ENCODE measurements around the gene CLK4.

The CLK4 gene

DNA sequence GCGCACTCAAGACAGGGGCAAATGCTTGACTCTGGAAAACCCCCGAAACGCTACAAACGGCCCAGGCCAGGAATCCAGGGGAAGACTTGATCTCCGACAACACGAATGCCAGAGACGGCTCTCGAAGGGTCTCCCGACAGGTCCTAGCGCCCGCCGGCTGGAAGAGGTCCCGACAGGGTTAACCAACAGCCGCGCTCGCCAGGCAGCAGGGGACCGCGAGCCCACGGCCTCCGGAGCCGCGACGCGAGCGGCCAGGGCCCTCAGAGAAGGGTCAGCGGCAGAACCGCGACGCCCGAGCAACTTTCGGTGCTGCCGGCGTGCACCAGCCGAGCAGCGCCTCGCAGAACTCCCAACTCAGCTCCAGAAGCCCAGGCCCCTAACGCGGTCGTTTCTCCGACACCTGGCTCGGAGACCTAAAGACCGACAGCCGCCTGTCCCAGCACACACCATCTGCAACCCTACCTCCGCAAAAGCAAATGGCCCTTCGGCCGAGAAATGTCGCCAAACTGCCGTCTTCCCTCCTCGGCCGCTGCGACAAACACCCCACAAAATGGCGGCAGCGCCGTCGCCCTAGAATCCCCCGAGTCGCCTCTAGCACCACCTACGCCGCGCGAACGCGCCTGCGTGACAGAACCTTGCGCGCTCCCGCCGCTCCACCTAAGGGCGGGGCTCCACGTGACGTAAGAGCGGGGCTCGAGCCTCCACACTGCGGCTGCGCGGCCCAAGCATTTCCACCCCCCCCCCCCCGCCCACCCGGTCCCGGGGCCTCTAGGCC is at the start of gene CLK4:
Gene CLK4, minus strand, starts transcription at position 567 of the 775 bp plus-strand sequence. CDS start 3,634 bp downstream, outside the sequence.
- peak; percentile 90 for DNase-seq (ENCODE audit: low spot score)

DNA sequence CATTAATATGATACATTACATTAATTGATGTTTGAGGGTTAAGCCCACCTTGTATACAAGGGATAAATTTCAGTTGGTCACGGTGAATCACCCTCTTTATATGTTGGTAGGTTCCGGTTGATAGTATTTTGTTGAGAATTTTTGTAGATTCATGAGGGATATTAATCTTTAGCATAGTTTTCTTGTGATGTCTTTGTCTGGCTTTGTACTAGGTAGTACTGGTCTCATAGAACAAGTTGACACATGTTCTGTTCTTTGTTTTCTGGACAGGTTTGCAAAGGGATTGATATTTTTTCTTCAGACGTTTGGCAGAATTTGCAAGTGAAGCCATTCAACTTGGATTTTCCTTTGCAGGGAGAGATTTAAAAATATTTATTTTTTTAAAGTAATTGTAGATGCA is 49.1 kb upstream of the CLK4 start:
- DNase-seq (ENCODE audit: low spot score), result no peak

DNA sequence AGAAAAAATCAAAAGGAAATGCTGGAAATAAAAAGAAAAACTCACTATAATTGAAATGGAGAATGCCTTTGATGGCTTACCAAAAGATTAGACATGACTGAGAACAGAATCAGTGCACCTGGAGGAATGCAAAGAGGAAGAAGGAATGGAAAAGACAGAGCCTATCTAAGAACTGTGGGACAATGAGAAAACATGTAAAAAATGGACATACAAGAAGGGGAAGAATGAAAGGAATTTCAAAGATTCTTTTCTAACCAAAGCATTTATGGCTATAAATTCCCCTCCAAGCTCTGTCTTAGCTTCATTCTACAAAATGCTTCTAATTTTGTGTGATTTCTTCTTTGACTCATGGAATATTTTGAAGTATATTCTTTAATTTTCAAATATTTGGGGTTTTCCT is 47.5 kb upstream of the CLK4 start:
- no peak for DNase-seq (ENCODE audit: low spot score)

DNA sequence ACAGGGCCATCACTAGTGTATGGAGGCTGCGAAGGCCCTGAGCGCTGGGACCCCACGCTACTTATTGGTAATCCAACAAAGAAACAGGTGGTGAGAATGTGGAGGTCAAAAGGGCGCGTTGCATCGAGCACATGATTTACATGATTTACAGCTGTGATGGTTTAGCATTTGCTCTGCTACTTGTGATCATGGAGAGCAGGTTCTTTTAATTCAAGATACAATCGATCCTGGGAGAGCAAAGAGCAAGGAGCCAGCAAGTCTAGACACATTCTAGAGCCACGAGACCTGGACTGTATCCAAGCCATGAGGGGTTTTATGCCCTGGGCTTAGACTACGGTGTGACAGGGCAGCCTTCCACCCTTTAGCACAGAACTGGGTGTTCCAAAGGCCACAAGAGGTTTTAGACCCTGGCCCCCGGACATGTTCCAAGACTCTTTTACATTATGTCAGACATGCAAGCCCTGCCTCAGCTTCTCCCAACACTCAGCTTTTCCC is 47.0 kb upstream of the CLK4 start:
- no peak for DNase-seq (ENCODE audit: low spot score)

DNA sequence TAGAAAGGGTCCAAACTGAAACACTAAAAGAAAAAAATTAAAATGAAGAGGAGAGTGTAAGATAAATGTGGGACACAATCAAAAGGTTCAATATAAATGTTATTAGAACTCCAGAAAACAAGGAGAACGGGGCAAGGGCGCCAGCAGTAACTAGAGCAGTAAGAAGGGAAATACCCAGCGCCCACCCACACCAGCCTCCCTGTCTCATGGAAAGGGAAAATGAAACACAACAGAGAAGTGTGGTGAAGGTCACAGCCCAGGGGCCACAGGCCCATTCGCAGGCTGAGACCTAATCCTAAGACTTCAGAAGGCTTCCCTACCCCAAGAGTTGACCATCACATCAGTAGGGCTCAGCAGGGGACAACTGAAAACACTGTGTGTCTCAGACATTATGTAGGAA is 45.8 kb upstream of the CLK4 start:
- no peak for DNase-seq (ENCODE audit: low spot score)

DNA sequence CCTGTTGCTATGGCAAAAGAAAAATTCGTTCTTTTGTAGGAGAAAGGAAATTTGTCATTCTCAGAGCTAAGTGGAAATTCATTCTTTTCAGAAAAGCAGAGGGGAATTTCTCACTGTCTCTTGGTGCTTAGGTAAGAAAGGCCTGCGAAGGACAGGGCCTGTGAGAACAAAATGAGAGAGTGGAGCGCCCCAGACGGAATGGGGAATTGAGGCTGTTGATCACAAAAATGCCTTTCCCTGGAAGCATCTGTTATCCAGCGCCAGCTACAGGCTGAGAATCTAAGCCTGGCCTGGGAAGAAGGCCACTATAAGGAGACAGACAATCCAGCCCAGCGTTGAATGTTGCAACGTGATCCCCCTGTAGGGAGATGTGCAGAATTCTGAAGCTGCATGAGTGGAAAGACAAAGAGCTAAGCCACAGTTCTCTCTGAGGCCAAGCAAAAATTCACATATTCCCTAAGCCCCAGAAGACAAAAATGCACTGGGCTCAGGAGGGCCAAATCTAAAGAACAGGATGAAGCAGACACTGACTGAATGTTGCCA is 44.8 kb upstream of the CLK4 start:
- no peak for DNase-seq (ENCODE audit: low spot score)

DNA sequence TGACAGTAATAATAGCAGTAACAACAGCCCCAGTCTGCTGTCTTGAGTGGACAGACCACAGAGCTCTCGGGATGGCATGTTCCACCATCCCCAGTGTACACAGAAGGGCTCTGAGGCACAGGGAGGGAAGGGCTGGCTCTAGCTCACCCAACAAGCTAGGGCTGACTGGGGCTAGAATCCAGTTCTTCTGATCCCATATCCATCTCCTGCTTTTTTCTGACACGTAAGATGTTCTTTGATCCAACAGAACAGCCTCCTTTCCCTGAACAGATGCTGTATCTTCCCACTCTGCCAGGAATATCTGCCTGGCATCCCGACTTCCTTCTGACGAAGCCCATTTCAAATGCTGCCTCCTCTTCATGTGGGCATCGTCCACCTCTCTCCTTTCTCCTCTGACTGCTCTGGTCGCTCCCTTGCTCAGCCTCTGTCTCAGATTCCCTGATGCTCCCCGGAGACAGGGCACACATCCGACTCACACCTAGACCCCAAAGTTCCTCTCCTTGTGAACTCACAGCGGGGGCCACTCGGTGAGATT is 43.6 kb upstream of the CLK4 start:
- DNase-seq (ENCODE audit: low spot score), result no peak

DNA sequence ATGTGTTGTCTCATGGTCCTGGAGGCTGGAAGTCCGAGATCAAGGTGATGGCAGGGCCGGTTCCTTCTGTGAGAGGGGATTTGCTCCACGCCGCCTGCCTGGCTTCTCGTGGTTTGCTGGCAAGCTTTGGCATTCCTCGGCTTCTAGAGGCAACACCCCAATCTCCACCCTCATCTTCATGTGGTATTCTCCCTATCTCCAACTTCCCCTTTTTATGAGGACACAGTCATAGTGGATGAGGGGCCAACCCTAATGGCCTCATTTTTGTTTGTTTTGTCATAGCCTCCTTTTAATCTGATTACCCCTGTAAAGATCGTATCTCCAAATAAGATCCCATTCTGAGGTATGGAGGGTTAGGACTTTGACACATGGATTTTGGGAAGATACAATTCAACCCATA is 41.7 kb upstream of the CLK4 start:
- DNase-seq (ENCODE audit: low spot score), result no peak

DNA sequence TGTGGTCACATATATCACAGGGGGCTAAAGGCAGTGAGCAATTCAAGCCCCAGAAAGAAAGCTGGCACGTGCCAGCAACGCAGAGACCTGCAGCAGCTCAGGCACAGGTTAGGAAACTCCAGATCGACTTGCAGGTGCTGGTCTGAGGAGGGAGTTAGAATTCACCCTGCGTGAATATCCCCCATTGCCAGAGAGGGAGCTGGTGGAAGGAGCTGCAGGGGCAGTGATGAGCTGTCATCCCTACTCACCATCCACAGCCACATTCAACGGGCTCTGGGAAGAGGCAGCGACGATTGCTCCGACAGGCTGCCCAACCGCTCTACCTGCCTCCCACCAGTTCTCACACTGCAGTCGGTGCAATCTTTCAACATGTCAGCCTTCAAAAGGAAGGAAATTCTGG is 40.8 kb upstream of the CLK4 start:
- DNase-seq (ENCODE audit: low spot score), result no peak

DNA sequence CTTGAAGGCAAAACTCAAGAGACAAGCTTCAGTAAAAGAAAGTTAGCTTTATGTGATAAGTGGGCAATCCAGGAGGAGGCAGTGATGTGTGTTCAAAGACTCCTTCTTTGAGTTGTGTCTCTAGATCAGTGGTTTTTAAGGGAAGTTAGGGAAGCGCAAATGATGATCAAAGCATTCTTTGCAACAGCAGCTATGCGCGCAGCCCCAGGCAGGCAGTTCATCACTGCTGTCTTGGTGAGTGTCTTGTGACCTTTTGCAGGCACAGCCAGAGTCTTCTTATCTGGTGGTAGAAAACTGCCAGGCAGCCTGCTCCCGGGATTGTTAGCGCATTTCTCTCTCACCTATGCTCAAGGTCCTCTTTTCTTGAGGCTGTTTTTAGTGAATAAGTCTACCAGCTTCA is 40.3 kb upstream of the CLK4 start:
- DNase-seq (ENCODE audit: low spot score), result no peak

DNA sequence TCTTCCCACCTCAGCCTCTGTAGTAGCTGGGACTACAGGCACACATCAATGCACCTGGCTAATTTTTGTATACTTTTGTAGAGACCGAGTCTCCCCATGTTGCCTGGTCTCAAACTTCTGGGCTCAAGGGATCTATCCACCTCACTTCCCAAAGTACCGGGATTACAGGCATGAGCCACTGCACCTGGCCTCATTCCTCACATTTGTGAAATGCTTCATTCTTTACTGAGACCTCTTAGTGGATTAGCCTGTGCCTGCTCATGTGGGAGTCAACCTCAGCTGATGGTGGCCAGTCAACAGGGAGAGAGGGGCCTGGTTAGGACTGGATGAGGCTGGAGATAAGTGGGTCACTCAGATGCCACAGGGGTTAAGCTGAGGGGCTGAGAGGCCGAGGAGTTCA is 37.3 kb upstream of the CLK4 start:
- no peak for DNase-seq (ENCODE audit: low spot score)

DNA sequence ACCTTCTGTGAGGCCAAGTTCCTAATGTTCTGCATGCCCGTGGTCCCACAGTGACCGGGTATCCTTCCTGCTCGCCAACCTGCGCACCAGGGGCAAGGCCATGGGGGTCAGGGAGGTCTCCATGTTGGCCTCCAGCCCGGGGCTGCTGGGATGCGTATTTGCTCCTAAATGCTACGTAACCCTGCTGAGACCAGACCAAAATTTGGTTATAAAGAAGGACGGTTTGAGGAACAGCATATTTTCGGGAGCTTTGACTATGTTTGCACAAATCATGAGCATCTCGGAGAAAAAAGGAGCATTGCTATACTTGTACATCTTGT is 35.7 kb upstream of the CLK4 start:
- no peak for DNase-seq (ENCODE audit: low spot score)

DNA sequence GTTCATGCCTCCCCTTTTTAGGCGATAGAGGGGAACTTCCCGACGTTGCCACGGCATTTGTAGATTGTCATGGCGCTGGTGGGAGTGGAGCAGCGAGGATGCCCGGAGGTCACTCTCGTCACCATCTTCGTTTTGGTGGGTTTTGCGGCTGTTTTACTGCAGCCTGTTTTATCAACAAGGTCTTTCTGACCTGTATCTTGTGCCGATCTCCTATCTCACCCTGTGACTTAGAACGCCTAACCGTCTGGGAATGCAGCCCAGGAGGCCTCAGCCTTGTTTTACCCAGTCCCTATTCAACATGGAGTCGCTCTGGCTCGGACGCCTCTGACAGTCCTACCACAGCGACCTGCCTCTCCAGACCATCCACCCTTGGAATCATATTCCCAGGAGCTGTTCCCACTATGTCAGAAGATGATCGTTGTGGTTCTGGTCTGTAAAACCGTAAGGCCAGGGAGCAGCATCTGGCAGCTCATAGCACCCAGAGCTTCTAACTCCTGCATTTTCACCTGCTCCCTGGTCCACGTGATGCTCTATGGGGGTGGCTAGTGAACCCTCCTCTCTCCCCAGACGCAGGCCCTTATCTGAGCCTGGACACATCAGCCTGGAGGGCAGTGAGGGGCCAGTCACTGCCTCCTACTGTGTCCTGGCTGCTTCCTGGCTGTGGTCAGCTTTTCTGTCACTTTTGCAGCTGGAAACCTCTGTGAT is 35.1 kb upstream of the CLK4 start:
- DNase-seq (ENCODE audit: low spot score), result no peak

DNA sequence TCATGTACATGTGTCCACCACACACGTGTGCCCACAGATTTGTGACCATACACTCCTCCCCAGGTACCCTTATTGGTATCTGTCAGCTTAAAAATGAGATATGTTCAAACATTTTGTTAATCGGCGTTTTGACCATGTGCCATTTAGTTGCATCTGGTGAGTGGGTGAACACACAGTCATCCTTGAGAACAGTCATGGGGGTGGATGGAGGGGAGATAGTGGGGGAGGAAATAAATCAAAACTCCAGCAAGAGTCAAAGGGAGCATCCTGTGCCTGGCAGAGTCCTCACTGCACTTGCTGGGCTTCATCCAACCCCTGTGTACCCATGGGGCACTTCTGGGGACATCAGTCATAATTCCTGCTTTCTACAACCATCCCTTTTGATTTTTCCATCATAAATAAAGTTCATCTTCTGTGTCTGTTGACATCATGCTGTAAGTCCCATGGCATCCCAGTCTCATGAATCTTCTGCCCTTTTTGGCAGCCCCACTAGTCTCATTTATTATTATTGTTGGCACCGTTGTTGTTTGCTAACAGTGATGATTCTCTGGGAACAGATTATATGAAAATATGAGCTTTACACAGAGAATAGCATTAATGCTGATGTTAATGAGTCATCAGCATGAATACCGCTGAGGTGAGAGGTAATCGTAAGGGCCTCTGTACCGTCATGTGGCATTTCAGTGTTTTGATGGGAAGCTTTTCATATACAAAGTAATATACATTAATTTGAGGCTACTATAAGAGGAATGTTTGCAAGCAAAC is 24.4 kb upstream of the CLK4 start:
- DNase-seq (ENCODE audit: low spot score), result no peak

DNA sequence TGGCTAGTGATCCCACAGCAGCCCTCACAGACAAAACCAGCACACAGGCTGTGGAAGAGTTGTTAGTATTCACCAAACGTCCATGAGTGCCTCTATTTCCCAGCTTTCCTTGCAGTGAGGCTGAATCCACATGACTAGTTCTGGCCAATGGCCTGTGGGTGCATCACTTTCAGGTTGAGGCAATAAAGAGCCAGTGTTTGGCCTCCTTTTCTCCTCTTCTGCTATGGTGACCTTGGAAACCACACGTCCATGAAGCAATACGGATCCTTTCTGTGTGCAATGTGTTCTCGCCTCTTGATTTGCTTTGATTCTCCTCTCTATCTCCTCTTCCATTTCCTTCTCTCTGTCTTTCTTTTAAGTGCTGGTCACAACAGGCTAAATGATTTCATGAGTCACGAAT is 23.4 kb upstream of the CLK4 start:
- DNase-seq (ENCODE audit: low spot score), result no peak

DNA sequence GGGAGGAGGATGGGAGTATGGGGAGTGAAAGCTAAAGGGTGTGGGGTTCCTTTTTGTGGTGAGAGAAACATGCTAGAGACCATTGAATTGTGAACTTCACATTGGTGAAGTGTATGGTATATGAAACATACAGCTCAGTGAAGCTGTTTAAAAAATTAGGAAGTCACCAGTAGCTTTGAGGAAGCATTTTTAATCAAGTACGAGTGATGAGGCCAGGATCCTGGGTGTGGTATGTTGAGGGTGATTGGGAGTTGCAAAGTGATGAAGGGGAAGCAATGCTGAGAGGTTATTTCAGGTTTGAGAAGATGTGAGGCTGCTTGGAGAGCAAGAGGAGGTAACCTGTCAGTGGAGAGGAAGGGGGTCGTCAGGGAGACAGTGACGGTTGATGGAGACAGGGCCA is 22.7 kb upstream of the CLK4 start:
- DNase-seq (ENCODE audit: low spot score), result no peak

DNA sequence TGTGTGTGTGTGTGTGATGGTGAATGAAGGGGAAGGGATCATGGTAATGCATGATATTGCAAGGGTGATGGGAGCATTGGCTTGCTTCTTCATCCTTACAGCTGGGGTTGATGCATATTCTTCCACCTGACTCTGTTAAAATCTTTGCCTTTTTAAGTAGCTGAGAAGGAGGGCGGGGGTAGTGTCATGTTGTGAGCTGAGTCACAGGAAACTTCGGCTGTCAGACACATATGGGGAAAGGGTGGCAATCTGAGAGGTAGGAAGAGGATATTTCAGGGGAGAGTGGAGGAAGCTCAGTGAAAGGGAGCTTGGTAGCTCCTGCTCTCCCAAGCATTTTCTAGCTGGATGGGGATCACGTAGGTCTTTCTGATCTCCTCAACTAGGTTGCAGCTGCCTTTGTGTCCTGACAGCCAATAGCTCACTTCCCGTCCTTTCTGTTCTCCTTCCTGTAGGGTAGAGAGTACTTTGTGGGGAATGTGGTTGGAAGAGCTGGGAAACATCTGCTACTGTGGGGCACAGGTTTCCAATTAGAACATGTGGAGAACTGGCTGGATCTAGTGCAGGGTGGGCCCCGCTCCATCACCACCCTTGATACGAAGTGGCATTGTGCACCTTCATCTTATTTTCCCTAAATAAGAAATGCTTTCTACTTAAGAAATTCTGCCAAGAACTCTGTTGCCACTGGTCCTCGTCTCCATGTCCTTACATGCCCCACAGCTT is 18.1 kb upstream of the CLK4 start:
- DNase-seq (ENCODE audit: low spot score), result peak; percentile 18

DNA sequence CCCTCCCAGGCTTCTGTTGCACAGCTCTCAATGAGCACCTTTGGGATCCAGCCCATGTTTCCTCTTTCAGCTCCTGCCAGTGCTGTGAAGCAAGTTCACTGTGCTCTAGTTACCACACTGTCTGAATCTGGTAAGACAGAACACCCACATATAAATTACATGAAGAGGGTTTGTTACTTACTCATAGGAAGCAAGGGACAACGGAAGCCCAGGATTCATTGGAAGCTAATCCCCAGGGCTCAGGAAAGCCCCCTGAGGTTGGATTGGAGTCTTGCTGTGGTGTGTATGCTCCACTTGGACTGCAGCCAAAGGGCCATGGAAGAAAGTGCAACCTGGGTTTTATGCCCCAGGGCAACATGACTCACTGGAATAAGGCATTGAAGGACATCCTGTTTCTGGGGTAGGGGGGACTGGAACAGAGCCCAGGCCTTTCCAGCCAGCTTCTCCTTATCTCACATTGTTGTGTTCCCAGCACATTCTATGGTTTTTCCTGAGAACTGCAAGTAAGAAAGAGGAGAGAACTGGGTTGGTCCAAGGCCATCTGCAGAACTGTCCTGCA is 15.6 kb upstream of the CLK4 start:
- no peak for DNase-seq (ENCODE audit: low spot score)

DNA sequence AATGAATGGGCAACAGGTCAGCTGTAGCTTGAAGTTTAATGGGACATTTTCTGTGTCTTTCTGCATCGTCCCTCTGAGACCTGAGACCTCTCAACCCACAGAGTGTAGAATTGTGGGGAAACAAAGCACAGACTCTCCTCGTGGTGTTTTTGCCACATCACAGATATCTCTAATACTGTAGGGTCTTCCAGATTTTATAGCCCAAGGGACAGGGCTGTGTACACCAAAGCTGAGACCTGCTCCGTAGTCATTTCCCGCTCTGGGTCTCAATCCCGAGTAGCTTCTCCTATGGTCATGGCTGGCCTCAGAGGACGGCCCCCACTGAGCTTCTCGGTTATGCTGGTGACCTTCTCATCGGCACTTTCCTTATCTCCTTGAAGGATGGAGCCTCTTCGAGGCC is 14.9 kb upstream of the CLK4 start:
- no peak for DNase-seq (ENCODE audit: low spot score)

DNA sequence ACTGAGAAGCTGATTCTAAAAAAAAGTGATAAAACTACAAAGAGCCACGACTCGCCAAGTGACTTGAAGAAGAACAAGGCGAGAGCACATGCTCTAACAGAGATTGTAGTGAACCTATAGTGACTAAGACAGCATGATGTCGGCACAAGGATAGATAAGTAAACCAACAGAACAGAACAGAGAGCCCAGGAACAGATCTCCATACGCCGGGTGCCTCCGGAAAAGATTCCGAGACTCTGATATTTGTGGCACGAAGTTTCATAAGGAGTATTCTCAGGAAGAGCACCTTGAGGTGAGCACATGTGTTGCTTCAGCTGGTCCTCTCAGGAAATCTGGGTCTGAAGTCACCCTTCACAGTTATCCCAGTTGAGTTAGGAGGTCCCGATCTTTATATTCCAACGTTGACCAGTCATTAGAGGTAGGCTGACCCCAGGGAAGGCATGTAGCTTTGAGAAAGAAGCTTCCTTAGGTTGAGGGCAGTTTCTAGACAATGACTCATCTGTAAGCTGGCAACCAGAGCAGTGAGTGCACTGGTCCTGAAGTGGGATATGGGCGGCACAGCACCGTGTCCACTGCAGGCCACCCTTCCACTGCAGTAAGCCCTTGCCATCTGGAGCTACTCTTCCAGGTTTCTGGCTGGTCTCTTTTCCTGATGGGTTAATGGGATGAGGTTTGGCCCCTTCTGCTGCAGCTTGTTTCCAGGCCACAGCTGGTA is 13.6 kb upstream of the CLK4 start:
- DNase-seq (ENCODE audit: low spot score), result no peak
